PC-9 (cell line): ENCODE data around the gene PAEP. TPM values are rescaled to one million over a fixed set of nuclear protein-coding genes. Genes with fewer than 3 reads are reported as not detected.
A peak's percentile ranks its signal among the peaks of the same experiment; 100 is the strongest.

Experiments used
- BruUV-seq: library from RNA; stranded (reverse); fragments of 400-500 nt; replicated peaks from 2 replicates; lab custom pipeline; 2021; lab: Mats Ljungman, UMichigan
- CTCF ChIA-PET: fragments of 300-600 bp; sonication (Branson Sonifier 250); formaldehyde crosslinking; loops from one replicate; lab custom pipeline; 2022; ENCODE audit warnings: antibody characterized with exemption; lab: Charles Lee
- POLR2A ChIA-PET: fragments of 300-600 bp; sonication (Branson Sonifier 250); formaldehyde crosslinking; loops from one replicate; lab custom pipeline; 2022; ENCODE audit warnings: antibody characterized with exemption; ENCODE audit not compliant: unreplicated experiment; lab: Charles Lee
- DNase-seq, 2 experiments: peaks; one replicate each; pipeline versions ENCODE4 v3.0.0 to v3.0.0-alpha.2; 2015 to 2022; ENCODE audit warnings: mixed read lengths in 1 of 2
- H2AFZ ChIP-seq: fragments of 200-600 bp; sonication (generic); 2 replicates; pipeline ENCODE4 v1.8.1; 2017; ENCODE audit warnings: antibody characterized with exemption
- H3F3A ChIP-seq: fragments of 200-600 bp; sonication (generic); 2 replicates; pipeline ENCODE4 v1.8.1; 2017; ENCODE audit warnings: antibody characterized with exemption, mild to moderate bottlenecking, low read depth; ENCODE audit not compliant: insufficient read depth
- H3K27ac ChIP-seq: fragments of 200-600 bp; sonication (generic); 2 replicates; pipeline ENCODE4 v1.6.1; 2016; ENCODE audit warnings: mixed run types
- H3K27me3 ChIP-seq: fragments of 200-600 bp; sonication (generic); 2 replicates; pipeline ENCODE4 v1.6.1; 2016; ENCODE audit warnings: low read depth, mixed run types; ENCODE audit not compliant: insufficient read depth
- H3K36me3 ChIP-seq: fragments of 200-600 bp; sonication (generic); 2 replicates; pipeline ENCODE4 v1.6.1; 2016; ENCODE audit warnings: low read depth, mixed run types
- H3K4me1 ChIP-seq: fragments of 200-600 bp; sonication (generic); replicated peaks from 2 replicates; pipeline ENCODE4 v1.6.1; 2016; ENCODE audit warnings: mixed run types; ENCODE audit not compliant: insufficient read depth
- H3K4me2 ChIP-seq: fragments of 200-600 bp; sonication (generic); 2 replicates; pipeline ENCODE4 v1.6.1; 2017; ENCODE audit warnings: mixed run types
- H3K4me3 ChIP-seq: fragments of 200-600 bp; sonication (generic); 2 replicates; pipeline ENCODE4 v1.6.1; 2016; ENCODE audit warnings: mixed run types
- H3K79me2 ChIP-seq: fragments of 200-600 bp; sonication (generic); 2 replicates; pipeline ENCODE4 v1.6.1; 2017; ENCODE audit warnings: low read depth, mixed run types
- H3K9me2 ChIP-seq: fragments of 200-600 bp; sonication (generic); 2 replicates; pipeline ENCODE4 v1.8.1; 2017; ENCODE audit warnings: mild to moderate bottlenecking; ENCODE audit not compliant: insufficient read depth
- H3K9me3 ChIP-seq: fragments of 200-600 bp; sonication (generic); 2 replicates; pipeline ENCODE4 v1.8.1; 2016; ENCODE audit warnings: low read depth; ENCODE audit not compliant: insufficient read depth
- H4K20me1 ChIP-seq: fragments of 200-600 bp; sonication (generic); 2 replicates; pipeline ENCODE4 v1.8.1; 2017; ENCODE audit not compliant: insufficient read depth
- CTCF ChIP-seq: fragments of 200-600 bp; sonication (generic); conservative IDR thresholded peaks from 2 replicates; pipeline ENCODE4 v1.6.1; 2017; ENCODE audit warnings: mixed run types, antibody characterized with exemption, mild to moderate bottlenecking, moderate library complexity
- EZH2 ChIP-seq: fragments of 200-600 bp; sonication (generic); IDR thresholded peaks from 2 replicates; pipeline ENCODE4 v1.8.0; 2017; ENCODE audit warnings: antibody characterized with exemption, low read depth
- intact Hi-C: fragments of 100-400 bp; cut with micrococcal nuclease; formaldehyde crosslinking; loops from one replicate; pipeline ENCODE4 v1.10.0; 2022; ENCODE audit not compliant: unreplicated experiment
- total RNA-seq: library from RNA; stranded (reverse); gene quantifications from 2 replicates; pipeline ENCODE4 v1.2.3, GENCODE V29; 2021

Gene PAEP
- total RNA-seq, 1 experiment from 2014 or later, result not detected

- H3F3A ChIP-seq, result no peaks in the 10 kb centered on the region
- CTCF ChIA-PET, result no interaction called here
- intact Hi-C loops, result no loop called here
- BruUV-seq, result no TSS peak
- no peak overlapping the region for H3K4me3 ChIP-seq
- H3K27ac ChIP-seq, result no peak overlapping the region
- TF ChIP-seq CTCF (no peak), EZH2 (no peak)
- no peaks in the 10 kb centered on the region for H4K20me1 ChIP-seq
- H3K9me2 ChIP-seq, result no peaks in the 10 kb centered on the region
- no peaks in the 10 kb centered on the region for H3K79me2 ChIP-seq
- no peak for DNase-seq
- H2AFZ ChIP-seq, result no peak overlapping the region
- no peak overlapping the region for H3K4me2 ChIP-seq
- no peaks in the 10 kb centered on the region for H3K4me1 ChIP-seq
- POLR2A ChIA-PET, result no interaction called here
- H3K36me3 ChIP-seq, result no peaks in the 10 kb centered on the region
- H3K9me3 ChIP-seq, result no peaks in the 10 kb centered on the region
- H3K27me3 ChIP-seq, result peaks cover 55% of the 10 kb centered on the region
Measured at GRCh38 chr9:135582541-135582940, 21.0 kb downstream of the PAEP start.

DNA sequence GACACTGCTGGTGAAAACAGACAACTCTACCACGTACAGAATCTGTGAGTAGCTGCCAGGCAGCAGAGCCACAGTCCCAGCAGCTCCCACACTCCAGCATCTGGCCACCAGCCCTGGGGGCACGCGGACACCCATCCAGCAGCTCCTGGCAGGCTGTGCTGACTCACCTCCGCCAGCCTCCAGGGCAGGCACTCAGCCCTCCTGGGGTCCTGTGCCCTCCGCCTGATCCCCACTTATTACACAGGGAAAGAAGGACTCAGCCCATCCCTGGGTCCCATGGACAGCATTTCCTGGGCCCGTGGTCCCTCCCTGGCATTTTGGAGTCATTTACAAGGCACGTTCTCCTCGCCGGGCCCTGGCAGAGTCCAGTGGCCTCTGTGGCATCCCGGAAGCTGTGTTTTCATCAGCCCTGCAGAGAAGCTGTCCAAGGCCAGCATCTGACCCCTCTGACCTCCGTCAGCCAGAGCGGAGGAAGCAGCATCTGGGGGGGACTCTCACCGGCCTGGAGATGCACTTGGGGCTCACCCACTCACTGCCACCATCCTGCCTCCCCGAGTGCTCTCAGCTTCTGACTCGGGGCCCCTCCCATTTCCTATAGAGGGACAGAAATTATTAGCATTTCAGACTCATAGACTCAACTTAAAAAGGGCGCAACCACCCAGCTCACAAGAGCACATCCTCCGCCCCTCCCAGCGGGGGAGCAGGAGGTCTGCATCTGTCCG, 21.6 kb downstream of the PAEP start:
- Histone ChIP-seq H4K20me1 (no peaks in the 10 kb centered on the region), H3K36me3 (no peaks in the 10 kb centered on the region), H3K4me2 (no peak overlapping the region), H3K27me3 (peaks cover 54% of the 10 kb centered on the region), H3K79me2 (no peaks in the 10 kb centered on the region), H3K4me3 (no peak overlapping the region), H3F3A (no peaks in the 10 kb centered on the region), H3K4me1 (no peaks in the 10 kb centered on the region), H3K9me2 (no peaks in the 10 kb centered on the region), H3K9me3 (no peaks in the 10 kb centered on the region), H3K27ac (no peak overlapping the region), H2AFZ (no peak overlapping the region)
- CTCF ChIA-PET, result no interaction called here
- TF ChIP-seq CTCF (no peak), EZH2 (no peak)
- intact Hi-C loops, result no loop called here
- DNase-seq, result peak in 1 of 2 experiments; percentile 62
- no TSS peak for BruUV-seq
- POLR2A ChIA-PET, result no interaction called here

DNA sequence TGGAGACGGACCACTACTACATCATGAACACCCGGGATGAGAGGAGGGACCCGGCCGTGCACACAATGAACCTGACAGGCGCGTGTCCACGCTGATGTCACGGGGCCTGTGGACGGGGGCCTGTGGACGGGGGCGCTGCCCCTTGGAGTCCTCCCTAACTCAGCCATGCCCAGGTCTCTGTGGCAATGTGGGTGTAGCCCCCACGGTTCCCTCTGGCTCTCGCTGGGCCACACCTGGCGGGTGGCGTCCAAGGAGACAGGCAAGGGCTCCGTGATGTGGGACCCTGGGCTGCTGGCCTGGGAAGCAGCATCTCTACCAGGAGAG, 22.1 kb downstream of the PAEP start:
- Histone ChIP-seq H3K27me3 (peaks cover 54% of the 10 kb centered on the region), H3K4me2 (no peak overlapping the region), H3K27ac (no peak overlapping the region), H3K4me1 (no peaks in the 10 kb centered on the region), H3K79me2 (no peaks in the 10 kb centered on the region), H3F3A (no peaks in the 10 kb centered on the region), H4K20me1 (no peaks in the 10 kb centered on the region), H2AFZ (no peak overlapping the region), H3K9me2 (no peaks in the 10 kb centered on the region), H3K9me3 (no peaks in the 10 kb centered on the region), H3K36me3 (no peaks in the 10 kb centered on the region), H3K4me3 (no peak overlapping the region)
- BruUV-seq, result no TSS peak
- no peak for TF ChIP-seq CTCF
- TF ChIP-seq EZH2, result no peak
- intact Hi-C loops, result no loop called here
- no peak for DNase-seq
- ChIA-PET POLR2A (no interaction called here), CTCF (no interaction called here)
